Large intestine (tissue), 12 donors: ENCODE measurements around the gene RAB23. TPM values are rescaled to one million over a fixed set of nuclear protein-coding genes. Genes with fewer than 3 reads are reported as not detected.

Experiments
- DNase-seq, 2 donors: peaks; one replicate each; pipeline versions ENCODE4 v3.0.0 to v3.0.0-alpha.2; 2013
- H3K27ac ChIP-seq: one replicate; pipeline ENCODE4 v1.5.1; 2013; ENCODE audit warnings: low read length
- H3K27me3 ChIP-seq: 2 replicates; pipeline ENCODE4 v1.6.1; 2013; ENCODE audit warnings: low read length; ENCODE audit not compliant: control insufficient read depth, insufficient read depth
- H3K36me3 ChIP-seq: 2 replicates; pipeline ENCODE4 v1.6.1; 2013; ENCODE audit warnings: low read length; ENCODE audit not compliant: control insufficient read depth, insufficient read depth
- H3K4me1 ChIP-seq: one replicate; pipeline ENCODE4 v1.6.1; 2013; ENCODE audit warnings: low read length; ENCODE audit not compliant: control insufficient read depth, insufficient read depth
- H3K4me3 ChIP-seq: one replicate; pipeline ENCODE4 v1.5.1; 2013; ENCODE audit warnings: low read length
- H3K9me3 ChIP-seq: one replicate; pipeline ENCODE4 v1.6.1; 2013; ENCODE audit warnings: mild to moderate bottlenecking, low read depth, low read length, moderate library complexity; ENCODE audit not compliant: control insufficient read depth
- WGBS: methylation state at CpG from one replicate; pipeline ENCODE4 v1.1.5; 2013; ENCODE audit warnings: low lambda C conversion rate; ENCODE audit not compliant: insufficient coverage; 5-methylcytosine and 5-hydroxymethylcytosine counted together
- long read RNA-seq, 11 donors: transcript quantifications; one replicate each; lab custom pipeline, GENCODE V29; 2026
- polyA plus RNA-seq: library from polyadenylated mRNA; unstranded; fragments of 120-200 nt; gene quantifications from one replicate; pipeline ENCODE4 v1.2.1, GENCODE V29; 2013

RAB23 gene
- 16.3 TPM for polyA plus RNA-seq
- long read RNA-seq, donor 1, full-length matches to known transcripts, result 3 of 3 reads
- long read RNA-seq, donor 1, partial matches to known transcripts, result 0 of 3 reads
- long read RNA-seq, donor 1, other reads (novel, unspliced or antisense), result 0 of 3 reads
- long read RNA-seq, donor 2, full-length matches to known transcripts, result 6 of 6 reads
- long read RNA-seq, donor 2, partial matches to known transcripts, result 0 of 6 reads
- long read RNA-seq, donor 2, other reads (novel, unspliced or antisense), result 0 of 6 reads
- long read RNA-seq, donor 3, full-length matches to known transcripts, result 6 of 6 reads
- long read RNA-seq, donor 3, partial matches to known transcripts, result 0 of 6 reads
- long read RNA-seq, donor 3, other reads (novel, unspliced or antisense), result 0 of 6 reads
- long read RNA-seq, donor 4, result 0 reads
- long read RNA-seq, donor 5, full-length matches to known transcripts, result 6 of 16 reads
- long read RNA-seq, donor 5, partial matches to known transcripts, result 10 of 16 reads
- long read RNA-seq, donor 5, other reads (novel, unspliced or antisense), result 0 of 16 reads
- long read RNA-seq, donor 6, full-length matches to known transcripts, result 3 of 3 reads
- long read RNA-seq, donor 6, partial matches to known transcripts, result 0 of 3 reads
- long read RNA-seq, donor 6, other reads (novel, unspliced or antisense), result 0 of 3 reads
- long read RNA-seq, donor 7, full-length matches to known transcripts, result 3 of 10 reads
- long read RNA-seq, donor 7, partial matches to known transcripts, result 7 of 10 reads
- long read RNA-seq, donor 7, other reads (novel, unspliced or antisense), result 0 of 10 reads
- long read RNA-seq, donor 8, full-length matches to known transcripts, result 4 of 4 reads
- long read RNA-seq, donor 8, partial matches to known transcripts, result 0 of 4 reads
- long read RNA-seq, donor 8, other reads (novel, unspliced or antisense), result 0 of 4 reads
- long read RNA-seq, donor 9, full-length matches to known transcripts, result 4 of 4 reads
- long read RNA-seq, donor 9, partial matches to known transcripts, result 0 of 4 reads
- long read RNA-seq, donor 9, other reads (novel, unspliced or antisense), result 0 of 4 reads
- long read RNA-seq, donor 10, full-length matches to known transcripts, result 4 of 4 reads
- long read RNA-seq, donor 10, partial matches to known transcripts, result 0 of 4 reads
- long read RNA-seq, donor 10, other reads (novel, unspliced or antisense), result 0 of 4 reads
- long read RNA-seq, donor 11, full-length matches to known transcripts, result 5 of 12 reads
- long read RNA-seq, donor 11, partial matches to known transcripts, result 7 of 12 reads
- long read RNA-seq, donor 11, other reads (novel, unspliced or antisense), result 0 of 12 reads

GRCh38 chr6:57221936-57222742 is at the start of gene RAB23:
Gene RAB23 (minus strand): TSS chr6:57222307. CDS start chr6:57210380, 11,927 bp downstream.
- no CpG with 5 or more reads among the region's 69 CpGs for WGBS
- Histone ChIP-seq H3K27me3 (no peaks in the 10 kb centered on the region), H3K36me3 (no peaks in the 10 kb centered on the region), H3K4me3 (peak within 1 kb of the TSS; percentile 88), H3K27ac (peak within 1 kb of the TSS; percentile 80), H3K4me1 (no peaks in the 10 kb centered on the region), H3K9me3 (no peaks in the 10 kb centered on the region)
- peak; percentile 86 to 90 for DNase-seq

GRCh38 chr6:57268294-57268640 is 46.2 kb upstream of the RAB23 start:
- Histone ChIP-seq H3K4me1 (no peaks in the 10 kb centered on the region), H3K9me3 (no peaks in the 10 kb centered on the region), H3K36me3 (no peaks in the 10 kb centered on the region), H3K27me3 (no peaks in the 10 kb centered on the region), H3K4me3 (no peak overlapping the region), H3K27ac (no peak overlapping the region)
- DNase-seq, result no peak

- peak; percentile 28 to 30 for DNase-seq
- no peaks in the 10 kb centered on the region for H3K27me3 ChIP-seq
- H3K4me1 ChIP-seq, result no peaks in the 10 kb centered on the region
- 80% methylated on average over 1 of the region's 10 CpGs for WGBS
- H3K36me3 ChIP-seq, result no peaks in the 10 kb centered on the region
- no peak overlapping the region for H3K4me3 ChIP-seq
- H3K27ac ChIP-seq, result no peak overlapping the region
- no peaks in the 10 kb centered on the region for H3K9me3 ChIP-seq
Observed at GRCh38 chr6:57267586-57268293, 45.6 kb upstream of the RAB23 start.

- no peak overlapping the region for H3K4me3 ChIP-seq
- H3K27ac ChIP-seq, result no peak overlapping the region
- no peaks in the 10 kb centered on the region for H3K9me3 ChIP-seq
- H3K27me3 ChIP-seq, result no peaks in the 10 kb centered on the region
- DNase-seq, result no peak
- WGBS, result 63% methylated on average over 1 of the region's 1 CpG
- no peaks in the 10 kb centered on the region for H3K36me3 ChIP-seq
- H3K4me1 ChIP-seq, result no peaks in the 10 kb centered on the region
Observed at GRCh38 chr6:57265755-57266221, 43.7 kb upstream of the RAB23 start.

- no peak overlapping the region for H3K27ac ChIP-seq
- H3K9me3 ChIP-seq, result no peaks in the 10 kb centered on the region
- no CpG with 5 or more reads among the region's 2 CpGs for WGBS
- no peak for DNase-seq
- H3K4me1 ChIP-seq, result no peaks in the 10 kb centered on the region
- no peaks in the 10 kb centered on the region for H3K36me3 ChIP-seq
- H3K27me3 ChIP-seq, result no peaks in the 10 kb centered on the region
- H3K4me3 ChIP-seq, result no peak overlapping the region
Observed at GRCh38 chr6:57263739-57264138, 41.6 kb upstream of the RAB23 start.

GRCh38 chr6:57262901-57263694 is 41.0 kb upstream of the RAB23 start:
- no peak for DNase-seq

GRCh38 chr6:57262488-57262887 is 40.4 kb upstream of the RAB23 start:
- Histone ChIP-seq H3K27me3 (no peaks in the 10 kb centered on the region), H3K9me3 (no peaks in the 10 kb centered on the region), H3K27ac (no peak overlapping the region), H3K36me3 (no peaks in the 10 kb centered on the region), H3K4me3 (no peak overlapping the region), H3K4me1 (no peaks in the 10 kb centered on the region)
- DNase-seq, result no peak
- no CpG with 5 or more reads among the region's 2 CpGs for WGBS

More at GRCh38 chr6:57262901-57263694, 41.0 kb upstream of the RAB23 start:
- Histone ChIP-seq H3K27ac (no peak overlapping the region), H3K36me3 (no peaks in the 10 kb centered on the region), H3K4me3 (no peak overlapping the region), H3K9me3 (no peaks in the 10 kb centered on the region), H3K27me3 (no peaks in the 10 kb centered on the region), H3K4me1 (no peaks in the 10 kb centered on the region)
- WGBS, result 0% methylated on average over 1 of the region's 3 CpGs

GRCh38 chr6:57261926-57262325 is 39.8 kb upstream of the RAB23 start:
- H3K27ac ChIP-seq, result no peak overlapping the region
- no peak overlapping the region for H3K4me3 ChIP-seq
- no CpG with 5 or more reads among the region's 2 CpGs for WGBS
- no peak for DNase-seq
- no peaks in the 10 kb centered on the region for H3K9me3 ChIP-seq
- no peaks in the 10 kb centered on the region for H3K27me3 ChIP-seq
- H3K4me1 ChIP-seq, result no peaks in the 10 kb centered on the region
- H3K36me3 ChIP-seq, result no peaks in the 10 kb centered on the region

- no peak for DNase-seq
- H3K27me3 ChIP-seq, result no peaks in the 10 kb centered on the region
- H3K4me3 ChIP-seq, result no peak overlapping the region
- no peaks in the 10 kb centered on the region for H3K36me3 ChIP-seq
- H3K4me1 ChIP-seq, result no peaks in the 10 kb centered on the region
- whole genome bisulfite sequencing, result no CpG with 5 or more reads among the region's 2 CpGs
- no peak overlapping the region for H3K27ac ChIP-seq
- no peaks in the 10 kb centered on the region for H3K9me3 ChIP-seq
Observed at GRCh38 chr6:57259064-57259463, 37.0 kb upstream of the RAB23 start.
